T-helper 1 cell treated with Interleukin-12 subunit alpha and Interleukin-12 subunit beta and Interleukin-4 antibody, amounts not matched to agents 30 ng/mL and 1 ng/mL, for 36 hours (primary cell): ENCODE results near the gene SNRK. TPM values are rescaled to one million over a fixed set of nuclear protein-coding genes. Genes with fewer than 3 reads are reported as not detected.

ENCODE experiments used
- intact Hi-C: fragments of 100-400 bp; cut with micrococcal nuclease; formaldehyde crosslinking; loops from one replicate; pipeline ENCODE4 v1.15.1; 2024
- total RNA-seq: library from RNA; stranded (reverse); gene quantifications from 2 replicates; pipeline ENCODE4 v1.2.3, GENCODE V29; 2022

Gene SNRK, protein sequence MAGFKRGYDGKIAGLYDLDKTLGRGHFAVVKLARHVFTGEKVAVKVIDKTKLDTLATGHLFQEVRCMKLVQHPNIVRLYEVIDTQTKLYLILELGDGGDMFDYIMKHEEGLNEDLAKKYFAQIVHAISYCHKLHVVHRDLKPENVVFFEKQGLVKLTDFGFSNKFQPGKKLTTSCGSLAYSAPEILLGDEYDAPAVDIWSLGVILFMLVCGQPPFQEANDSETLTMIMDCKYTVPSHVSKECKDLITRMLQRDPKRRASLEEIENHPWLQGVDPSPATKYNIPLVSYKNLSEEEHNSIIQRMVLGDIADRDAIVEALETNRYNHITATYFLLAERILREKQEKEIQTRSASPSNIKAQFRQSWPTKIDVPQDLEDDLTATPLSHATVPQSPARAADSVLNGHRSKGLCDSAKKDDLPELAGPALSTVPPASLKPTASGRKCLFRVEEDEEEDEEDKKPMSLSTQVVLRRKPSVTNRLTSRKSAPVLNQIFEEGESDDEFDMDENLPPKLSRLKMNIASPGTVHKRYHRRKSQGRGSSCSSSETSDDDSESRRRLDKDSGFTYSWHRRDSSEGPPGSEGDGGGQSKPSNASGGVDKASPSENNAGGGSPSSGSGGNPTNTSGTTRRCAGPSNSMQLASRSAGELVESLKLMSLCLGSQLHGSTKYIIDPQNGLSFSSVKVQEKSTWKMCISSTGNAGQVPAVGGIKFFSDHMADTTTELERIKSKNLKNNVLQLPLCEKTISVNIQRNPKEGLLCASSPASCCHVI
- 68.6 and 74.4 TPM in 2 replicates for total RNA-seq

DNA sequence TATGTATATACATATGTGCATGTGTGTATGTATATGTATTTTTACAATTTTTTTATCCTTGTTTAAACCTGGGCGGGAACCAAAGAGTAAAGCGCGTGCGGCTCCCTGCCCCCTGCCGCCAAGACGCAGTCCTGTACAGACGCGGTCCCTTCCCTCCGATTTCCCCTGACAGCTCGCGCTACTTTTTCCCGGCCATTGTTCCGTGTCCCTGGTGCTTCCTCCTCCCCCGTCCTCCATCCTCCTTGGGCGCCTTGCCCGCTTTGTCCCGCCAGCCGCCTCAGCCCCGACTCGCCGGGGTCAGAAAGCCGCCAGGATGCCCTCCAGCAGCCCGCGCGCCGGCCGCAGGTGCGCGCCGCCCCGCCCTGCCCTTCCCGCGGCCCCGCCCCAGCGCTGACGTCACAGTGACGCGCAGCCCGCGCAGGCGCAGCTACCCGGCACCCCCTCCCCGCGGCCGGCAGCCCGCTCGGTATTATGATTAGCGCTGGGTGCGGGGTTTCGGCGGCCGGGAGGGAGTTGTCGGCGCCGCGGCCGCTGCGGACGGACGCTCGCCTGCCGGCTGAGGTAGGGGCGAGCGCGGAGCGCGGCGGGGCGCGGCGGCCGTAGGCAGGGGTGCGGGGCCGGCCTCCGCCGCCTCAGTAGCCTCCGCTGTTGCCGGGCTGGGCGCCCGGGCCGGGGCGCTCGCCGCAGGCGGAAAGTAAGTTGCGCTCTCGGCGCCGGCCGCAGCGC lies at the start of gene SNRK:
Gene SNRK, plus strand, starts transcription at position 426 of the 726 bp plus-strand sequence. CDS start 16,664 bp downstream, outside the sequence.
- intact Hi-C loops: loop anchor here (1.0 to 5.0 kb wide), 13 partner anchors 17 to 1324 kb away; partner anchors contain the start of genes ABHD5, ANO10, NKTR and TCAIM

DNA sequence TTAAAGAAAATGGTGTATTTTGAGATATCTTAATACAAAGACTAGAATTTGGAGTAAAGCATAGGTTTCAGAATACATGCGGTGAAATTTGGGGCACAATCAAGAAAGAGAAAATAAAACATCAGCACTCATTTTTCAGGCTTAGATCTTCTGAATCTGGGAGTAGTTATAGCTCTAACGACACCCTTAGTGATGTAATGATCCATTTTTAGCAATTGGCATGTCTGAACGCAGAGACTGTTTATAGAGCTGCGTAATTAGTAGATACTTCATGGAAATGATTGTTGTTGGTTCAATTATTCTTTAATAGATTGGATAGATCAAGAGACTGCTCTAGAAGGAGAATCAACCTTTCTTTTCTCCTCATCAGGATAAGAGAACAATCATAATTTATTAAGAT lies 47.5 kb upstream of the SNRK start:
- intact Hi-C loops: no loop called here

DNA sequence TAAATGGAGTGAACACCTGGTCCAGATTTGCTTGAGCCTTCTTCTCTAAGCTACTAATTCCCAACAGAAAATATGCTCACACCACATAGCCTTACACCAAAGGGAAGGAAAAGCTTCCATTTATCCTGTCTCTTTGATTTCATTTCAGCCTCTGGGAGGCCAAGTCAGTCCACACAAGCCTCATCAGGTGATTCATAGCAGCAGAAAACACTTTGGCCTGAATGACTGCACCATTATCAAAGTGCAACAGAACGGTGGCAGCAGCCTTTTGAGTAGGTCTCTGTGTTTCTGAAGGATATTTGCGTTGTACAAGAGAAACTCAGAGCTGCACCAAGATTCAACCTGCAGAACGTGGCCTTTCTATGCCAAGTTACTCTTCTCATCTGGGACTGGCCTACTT lies 46.6 kb upstream of the SNRK start:
- intact Hi-C loops: no loop called here

DNA sequence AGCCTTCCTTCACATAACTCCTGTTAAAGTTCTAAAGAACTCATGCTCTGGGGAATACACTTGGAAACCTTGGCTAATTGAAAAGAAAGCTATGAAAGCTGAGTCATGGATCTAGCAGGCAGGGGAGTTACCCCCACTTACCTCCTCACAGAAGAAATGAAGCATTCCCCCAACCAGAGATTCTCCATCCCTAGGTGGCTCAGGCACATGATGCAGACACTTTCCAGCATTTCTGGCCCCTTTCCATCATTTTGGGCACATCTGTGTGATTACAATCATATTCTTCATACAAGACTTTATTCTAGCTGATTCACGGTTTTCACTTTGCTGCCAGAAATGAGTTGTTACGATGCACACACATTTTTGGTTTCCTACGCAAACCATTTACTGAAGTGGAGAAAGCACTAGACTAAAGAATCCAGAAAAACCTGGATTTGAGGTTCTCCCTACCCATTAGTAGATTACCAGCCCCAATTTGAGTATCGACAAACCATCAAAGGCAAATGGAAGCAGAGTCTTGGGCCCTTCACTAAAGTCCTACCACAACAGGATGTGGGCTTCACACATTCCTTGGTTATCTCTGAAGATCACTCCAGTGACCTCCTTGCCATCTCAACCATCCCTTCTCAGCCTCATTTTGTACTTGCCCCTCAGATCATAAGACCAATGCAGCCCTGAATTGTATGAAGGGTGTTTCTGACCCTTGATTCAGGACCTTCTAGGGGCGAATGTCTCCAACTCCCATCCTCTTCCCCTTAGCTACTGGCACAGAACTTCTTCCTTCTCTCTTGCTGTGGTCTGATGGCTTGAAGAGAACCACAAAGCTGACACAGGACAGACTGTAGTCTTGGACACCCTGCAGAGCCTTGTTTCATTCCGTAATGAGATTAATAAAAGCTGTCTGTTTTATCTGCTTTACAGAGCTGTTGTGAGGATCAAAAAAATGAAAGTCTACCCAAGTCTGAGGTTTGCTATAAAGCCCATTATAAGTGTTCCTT lies 42.5 kb upstream of the SNRK start:
- intact Hi-C loops: no loop called here

DNA sequence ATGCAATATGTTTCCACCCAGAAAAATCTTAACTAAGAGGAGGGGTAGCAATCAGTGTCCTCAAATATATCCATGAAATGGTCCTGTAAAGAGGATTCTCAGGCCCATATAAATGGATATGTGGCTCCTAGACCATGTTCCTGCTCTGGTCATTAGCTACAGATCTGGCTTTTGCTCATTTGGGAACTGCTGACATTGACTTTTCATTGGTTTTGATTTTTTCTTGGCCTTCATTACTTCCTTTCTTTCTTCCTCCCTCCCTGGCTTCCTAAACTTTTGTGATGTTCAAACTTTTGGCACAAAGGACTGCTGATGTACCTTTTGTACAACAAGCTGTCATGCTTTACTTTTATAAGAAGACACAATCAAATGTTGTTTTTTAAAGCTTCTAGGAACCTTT lies 41.6 kb upstream of the SNRK start:
- intact Hi-C loops: no loop called here

DNA sequence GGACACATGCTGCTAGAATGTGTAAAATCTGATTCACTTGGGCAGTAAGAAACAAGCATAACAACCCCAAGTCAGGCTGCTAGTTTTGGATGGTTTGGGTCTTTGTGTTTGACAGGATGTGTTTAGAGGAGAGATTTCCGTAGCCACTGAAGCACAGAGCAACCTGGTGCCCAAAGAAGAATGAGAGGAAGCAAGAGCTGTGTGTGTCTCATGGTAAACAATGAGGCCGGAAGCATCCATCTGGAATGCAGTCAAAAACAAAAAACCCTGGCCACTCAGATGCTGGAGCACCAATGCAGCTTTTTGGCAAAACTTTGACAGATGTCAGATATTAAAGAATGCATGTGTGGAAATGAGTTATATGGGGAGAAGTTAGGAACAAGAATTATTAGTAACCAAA lies 39.4 kb upstream of the SNRK start:
- intact Hi-C loops: loop anchor here (2.0 kb wide), 1 partner anchor 40 kb away; the partner anchor contains the start of gene SNRK

DNA sequence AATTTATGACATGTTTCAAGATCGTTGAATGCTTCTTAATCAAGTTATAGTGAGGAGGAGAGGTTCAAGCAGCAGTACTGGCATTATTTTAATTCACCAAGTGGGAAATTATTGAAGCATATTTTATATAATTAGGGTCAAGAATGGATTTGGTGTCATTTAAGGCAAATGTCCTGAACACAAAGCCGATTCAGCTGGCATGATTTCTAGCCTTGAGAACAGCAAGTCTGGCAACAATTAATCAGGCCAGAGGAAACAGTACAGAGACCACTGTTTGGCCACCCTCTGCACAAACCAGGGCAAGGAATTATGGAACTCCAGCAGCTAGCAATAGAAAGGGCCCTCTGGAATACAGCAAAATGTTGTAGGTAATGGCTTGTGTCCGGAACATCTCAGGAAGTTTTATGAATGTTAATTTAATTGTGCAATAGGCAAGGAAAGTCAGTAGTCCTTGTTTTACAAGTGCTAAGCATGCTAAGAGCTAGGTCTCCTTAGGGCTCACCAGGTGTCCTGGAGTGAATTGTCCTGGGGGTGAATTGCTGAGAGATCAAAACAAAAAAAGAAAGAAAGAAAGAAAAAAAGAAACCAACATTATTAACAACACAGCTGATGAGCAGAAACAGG lies 38.7 kb upstream of the SNRK start:
- intact Hi-C loops: loop anchor here (2.0 kb wide), 1 partner anchor 39 kb away; the partner anchor contains the start of gene SNRK

DNA sequence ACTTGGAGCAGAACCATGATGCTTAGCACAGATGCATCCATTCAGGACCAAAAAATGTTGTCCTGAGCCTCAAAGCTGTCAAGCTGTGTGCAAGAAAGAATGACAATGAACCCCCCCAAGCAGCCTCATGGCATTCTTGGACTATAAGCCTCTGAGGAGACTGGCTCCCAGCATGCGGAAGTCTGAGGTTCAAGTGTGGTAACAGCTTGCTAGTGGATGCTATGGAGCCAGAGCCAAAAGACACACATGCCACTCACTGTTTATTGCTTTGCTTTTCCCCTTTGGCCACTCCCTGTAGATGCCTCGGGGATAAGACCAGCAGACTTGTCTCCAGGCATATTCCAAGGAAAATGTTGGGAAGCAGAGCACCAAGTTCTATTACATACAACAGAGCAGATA lies 38.2 kb upstream of the SNRK start:
- intact Hi-C loops: no loop called here

DNA sequence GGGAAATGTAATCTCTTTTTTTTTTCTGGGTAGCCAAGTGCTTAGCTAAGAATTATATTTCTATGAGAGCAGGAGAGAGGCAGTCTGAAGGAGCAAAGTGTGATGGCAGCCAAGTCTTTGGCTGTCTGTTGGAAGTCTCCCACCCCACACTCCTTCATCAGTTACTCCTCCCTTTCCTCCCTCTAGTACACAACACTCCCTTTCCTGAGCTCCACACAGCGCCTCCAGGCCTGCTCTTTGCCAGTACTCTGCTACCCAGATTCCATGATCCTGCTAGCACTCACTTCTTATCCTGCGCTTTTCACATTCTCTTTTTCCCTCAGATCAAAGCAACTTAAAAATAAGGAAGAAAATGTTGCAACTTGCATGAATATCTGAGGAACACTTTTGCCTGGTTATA lies 37.4 kb upstream of the SNRK start:
- intact Hi-C loops: no loop called here

DNA sequence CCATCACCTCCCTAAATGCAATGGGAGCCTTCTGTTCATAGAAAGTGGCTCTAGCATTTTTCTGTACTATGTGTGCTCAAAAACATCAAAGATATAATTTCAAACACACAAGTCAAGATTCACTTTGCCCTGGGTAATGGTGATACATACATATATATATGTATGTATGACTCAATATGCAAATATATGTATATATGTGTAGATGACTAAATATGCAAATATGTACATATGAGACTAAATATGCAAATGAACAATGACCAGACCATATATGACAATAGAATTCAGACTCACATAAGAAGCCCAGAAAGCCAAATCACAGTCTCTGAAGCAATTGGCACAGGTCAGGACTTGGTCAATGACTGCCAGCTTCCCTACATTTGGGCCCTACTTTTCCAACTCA lies 36.9 kb upstream of the SNRK start:
- intact Hi-C loops: no loop called here

DNA sequence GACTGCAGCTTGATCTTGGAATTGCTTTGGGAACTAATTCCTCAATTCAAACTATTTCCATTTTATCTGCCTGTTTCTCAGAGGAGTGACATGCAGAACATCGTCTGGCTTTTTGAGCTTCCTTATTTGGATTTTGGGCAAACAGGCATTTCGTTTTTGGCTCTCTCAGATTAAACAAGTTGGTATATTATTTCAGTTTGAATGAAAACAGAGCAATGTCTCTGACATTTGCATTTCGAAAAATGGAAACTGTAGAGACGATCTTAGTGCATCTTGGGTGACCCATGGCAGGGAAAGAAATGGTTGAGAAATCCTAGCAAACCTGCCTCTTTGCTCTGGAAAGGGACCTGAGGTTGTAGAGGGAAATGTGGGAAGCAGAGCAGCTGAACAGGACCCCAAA lies 33.0 kb upstream of the SNRK start:
- intact Hi-C loops: no loop called here

DNA sequence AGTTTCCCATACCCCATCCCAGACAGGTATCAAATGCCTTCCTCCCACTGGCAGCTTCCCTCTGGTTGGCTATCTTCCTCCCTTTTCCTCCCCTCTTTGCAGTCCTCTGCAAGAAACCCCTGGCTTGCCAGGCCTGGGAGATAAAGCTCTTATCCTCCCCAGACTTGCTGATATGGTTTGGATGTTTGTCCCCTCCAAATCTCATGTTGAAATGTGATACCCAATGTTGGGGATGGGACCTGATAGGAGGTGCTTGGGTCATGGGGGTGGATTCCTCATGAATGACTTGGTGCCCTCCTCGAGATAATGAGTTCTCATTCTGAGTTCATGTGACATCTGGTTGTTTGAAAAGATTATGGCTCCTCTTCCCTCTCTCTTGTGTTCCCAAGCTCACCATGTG lies 32.2 kb upstream of the SNRK start:
- intact Hi-C loops: no loop called here

DNA sequence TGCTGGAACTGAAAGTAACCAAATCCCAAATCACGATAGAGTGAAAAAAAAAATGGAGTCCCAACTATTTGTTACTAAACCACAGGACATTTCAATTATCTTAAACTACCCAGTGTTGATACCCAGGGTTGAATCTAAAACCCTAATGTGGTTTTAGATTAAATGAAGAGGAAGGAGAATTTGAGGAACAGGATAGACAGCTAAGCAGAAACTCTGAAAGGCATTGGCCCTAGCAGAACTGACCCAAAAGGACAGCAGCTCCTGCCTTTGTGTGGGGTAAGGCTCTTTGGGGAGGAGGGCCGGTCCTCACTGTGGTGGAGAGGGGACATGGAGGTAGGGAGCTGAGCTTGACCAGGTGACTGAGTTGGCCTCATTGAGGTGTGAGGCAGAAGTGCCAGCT lies 30.7 kb upstream of the SNRK start:
- intact Hi-C loops: no loop called here

DNA sequence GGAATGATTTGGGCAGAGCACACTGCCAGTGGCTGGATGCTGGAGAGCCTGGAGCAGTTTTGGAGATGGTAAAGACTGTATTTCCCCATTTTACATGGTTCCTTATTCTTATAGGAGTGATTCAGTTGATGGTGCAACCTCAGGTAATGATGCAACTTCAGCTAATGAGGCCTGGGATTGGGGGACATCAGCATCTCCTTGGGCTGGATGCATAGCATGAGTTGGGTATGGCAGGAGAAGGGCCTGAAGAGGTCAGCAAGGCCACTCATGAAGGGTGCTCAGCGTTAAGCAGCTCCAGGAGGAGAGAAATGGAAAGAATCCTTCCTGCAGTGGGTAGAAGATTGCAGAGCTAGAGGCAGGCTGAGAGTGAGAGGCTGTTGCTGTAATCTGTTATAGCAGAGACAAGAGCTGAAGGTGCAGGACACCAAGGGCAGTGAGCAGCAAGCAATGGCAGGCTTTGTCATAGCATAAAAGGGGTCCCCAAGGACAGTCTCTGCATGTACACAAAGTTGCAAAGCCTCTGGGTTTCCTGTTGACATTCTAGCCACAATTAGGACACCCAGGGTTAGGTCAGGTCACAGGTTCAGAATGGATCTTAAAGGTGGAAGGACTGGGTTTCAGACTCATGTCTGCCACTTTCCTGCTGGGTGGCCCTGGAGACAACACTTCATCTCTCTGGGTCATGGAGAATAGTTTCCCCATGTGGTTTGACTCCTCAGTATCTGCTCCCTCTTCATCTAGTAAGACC lies 29.5 kb upstream of the SNRK start:
- intact Hi-C loops: no loop called here

DNA sequence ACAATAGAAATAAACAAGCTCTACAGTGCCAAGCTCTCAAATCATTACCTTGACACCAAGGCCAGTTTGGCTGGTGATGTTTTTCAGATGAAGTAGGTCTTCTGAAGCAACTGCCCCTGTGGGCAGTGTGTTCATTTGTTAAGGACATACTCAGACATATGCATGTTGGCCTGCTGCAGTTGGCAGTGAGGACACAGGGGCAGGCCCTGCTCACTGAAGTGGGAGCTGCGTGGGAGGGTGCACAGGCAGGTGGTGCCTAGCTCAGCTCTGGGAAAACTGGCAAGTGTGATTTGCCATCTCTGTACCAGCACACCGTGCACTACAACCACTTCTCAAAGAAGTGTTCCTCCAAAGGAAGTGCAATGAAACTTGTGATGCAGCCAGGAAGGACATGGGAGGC lies 28.5 kb upstream of the SNRK start:
- intact Hi-C loops: no loop called here

DNA sequence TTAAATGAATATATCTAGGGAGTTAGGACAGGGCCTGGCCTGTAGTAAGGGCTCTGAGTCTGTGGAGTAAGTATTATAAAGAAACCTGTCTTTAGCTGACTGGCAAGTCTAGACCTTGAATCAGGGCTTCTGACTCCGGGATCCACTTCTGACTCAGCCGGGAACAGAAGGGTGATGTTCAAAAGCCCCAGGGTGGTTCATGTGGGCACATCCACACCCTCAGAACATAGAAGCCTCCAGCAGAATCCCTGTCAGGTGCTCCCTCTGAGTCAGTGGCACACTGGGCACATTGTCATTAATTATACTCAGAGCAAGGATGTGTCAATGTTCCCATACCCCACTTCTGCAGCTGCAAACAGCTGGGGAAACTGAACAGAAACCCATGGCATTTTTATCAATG lies 26.7 kb upstream of the SNRK start:
- intact Hi-C loops: no loop called here

DNA sequence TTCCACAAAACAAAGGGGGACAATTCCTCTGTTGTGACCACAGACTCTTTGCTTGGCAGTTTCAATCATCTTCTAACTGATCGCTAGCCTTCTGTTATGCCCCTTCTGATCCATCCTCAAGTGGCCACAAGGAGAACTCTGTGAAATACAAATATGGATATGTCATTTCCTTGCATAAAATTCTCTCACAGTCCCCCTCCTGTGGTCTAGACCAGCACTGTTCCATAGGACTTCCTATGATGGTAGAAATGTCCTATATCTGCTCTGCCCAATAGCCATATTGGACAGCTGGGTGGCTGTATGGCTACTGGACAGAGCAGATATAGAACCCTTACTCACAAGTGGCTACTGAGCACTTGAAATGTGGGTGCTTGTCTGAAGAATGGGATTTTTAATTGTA lies 25.9 kb upstream of the SNRK start:
- intact Hi-C loops: no loop called here

DNA sequence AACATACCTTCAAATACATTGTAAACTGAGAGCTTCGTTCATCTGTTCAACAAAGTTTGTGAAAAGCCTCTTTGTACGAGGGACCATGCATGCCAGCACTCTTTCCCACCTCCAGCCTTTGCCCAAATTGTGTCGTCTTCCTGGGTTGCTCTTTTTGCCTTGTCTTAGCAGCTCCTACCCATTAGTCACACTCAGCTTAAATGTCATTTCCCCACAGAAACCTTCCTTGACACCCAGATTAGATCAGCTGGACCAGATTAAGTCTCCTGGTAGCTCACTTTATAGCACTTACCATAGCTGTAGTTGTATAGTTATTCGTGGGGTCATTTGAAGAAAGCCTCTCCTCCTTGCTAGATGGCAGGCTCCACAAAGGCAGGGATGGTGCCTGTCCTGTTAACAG lies 24.1 kb upstream of the SNRK start:
- intact Hi-C loops: no loop called here

DNA sequence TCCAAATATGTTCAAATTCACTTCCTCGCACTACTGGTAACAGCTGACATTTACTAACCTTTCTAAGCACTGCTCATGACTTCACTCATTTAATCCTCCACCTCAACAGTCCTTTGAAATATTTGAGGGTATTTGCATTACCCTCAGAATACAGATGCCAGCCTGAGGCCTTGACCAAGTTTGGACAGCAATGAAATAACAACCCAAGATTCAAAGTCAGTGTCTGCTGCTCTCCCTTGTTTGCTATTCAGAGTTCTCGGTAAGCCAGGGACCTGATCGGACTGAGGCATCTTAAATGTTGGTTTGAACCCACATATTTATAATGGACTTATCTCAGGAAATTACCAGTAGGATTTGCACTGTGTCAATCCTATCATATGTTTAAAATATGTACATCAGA lies 19.9 kb upstream of the SNRK start:
- intact Hi-C loops: no loop called here
